GM23338 (cell line): ENCODE measurements around the gene KRT32. TPM values are rescaled to one million over a fixed set of nuclear protein-coding genes. Genes with fewer than 3 reads are reported as not detected.

Experiments
- ATAC-seq: fragments of 200-7000 bp; cut with Tn5 transposase; 3 replicates; pipeline ENCODE4 v1.9.1; 2020
- DNase-seq: peaks from one replicate; pipeline ENCODE4 v3.0.0-alpha.2; 2015; ENCODE audit warnings: low spot score
- H2AFZ ChIP-seq: fragments of 200-600 bp; sonication (generic); 2 replicates; pipeline ENCODE4 v1.8.0; 2016; ENCODE audit warnings: antibody characterized with exemption, mild to moderate bottlenecking, moderate library complexity
- H3F3A ChIP-seq: fragments of 200-600 bp; sonication (generic); replicated peaks from 2 replicates; pipeline ENCODE4 v1.8.0; 2017; ENCODE audit warnings: antibody characterized with exemption, mixed run types, low read depth
- H3K27ac ChIP-seq: fragments of 200-600 bp; sonication (generic); 2 replicates; pipeline ENCODE4 v1.6.1; 2016; ENCODE audit warnings: low read depth
- H3K27me3 ChIP-seq: fragments of 200-600 bp; sonication (generic); 2 replicates; pipeline ENCODE4 v1.8.0; 2016; ENCODE audit warnings: mild to moderate bottlenecking, mixed run types, moderate library complexity; ENCODE audit not compliant: insufficient read depth
- H3K36me3 ChIP-seq: fragments of 200-600 bp; sonication (generic); 2 replicates; pipeline ENCODE4 v1.8.0; 2016; ENCODE audit warnings: mild to moderate bottlenecking; ENCODE audit not compliant: insufficient read depth
- H3K4me1 ChIP-seq: fragments of 200-600 bp; sonication (generic); 2 replicates; pipeline ENCODE4 v1.8.0; 2016; ENCODE audit warnings: mild to moderate bottlenecking, moderate library complexity; ENCODE audit not compliant: insufficient read depth
- H3K4me2 ChIP-seq: fragments of 200-600 bp; sonication (generic); 2 replicates; pipeline ENCODE4 v1.7.1; 2017; ENCODE audit warnings: mixed run types
- H3K4me3 ChIP-seq: fragments of 200-600 bp; sonication (generic); 2 replicates; pipeline ENCODE4 v1.6.1; 2016; ENCODE audit warnings: mixed run types
- H3K79me2 ChIP-seq: fragments of 200-600 bp; sonication (generic); replicated peaks from 2 replicates; pipeline ENCODE4 v1.8.0; 2017; ENCODE audit warnings: mild to moderate bottlenecking; ENCODE audit not compliant: insufficient read depth
- H3K9me2 ChIP-seq: fragments of 200-600 bp; sonication (generic); 2 replicates; pipeline ENCODE4 v1.8.0; 2017; ENCODE audit not compliant: insufficient read depth
- H4K20me1 ChIP-seq: fragments of 200-600 bp; sonication (generic); replicated peaks from 2 replicates; pipeline ENCODE4 v1.8.0; 2017; ENCODE audit warnings: mild to moderate bottlenecking; ENCODE audit not compliant: insufficient read depth
- H3K27ac Mint-ChIP-seq: 2 replicates; pipeline ENCODE4 v1.8.0; 2020; ENCODE audit warnings: inconsistent platforms, mild to moderate bottlenecking, moderate library complexity, mixed read lengths
- H3K27me3 Mint-ChIP-seq: 3 replicates; pipeline ENCODE4 v1.8.0; 2022; ENCODE audit warnings: low read depth, mild to moderate bottlenecking, moderate library complexity, mixed read lengths, inconsistent platforms; ENCODE audit not compliant: insufficient read depth, poor library complexity
- H3K36me3 Mint-ChIP-seq: 3 replicates; pipeline ENCODE4 v1.8.0; 2021; ENCODE audit warnings: low read depth, mild to moderate bottlenecking, inconsistent platforms, moderate library complexity, mixed read lengths
- H3K4me1 Mint-ChIP-seq: 3 replicates; pipeline ENCODE4 v1.8.0; 2020; ENCODE audit warnings: mild to moderate bottlenecking, inconsistent platforms, mixed read lengths
- H3K4me3 Mint-ChIP-seq: 3 replicates; pipeline ENCODE4 v1.8.0; 2021; ENCODE audit warnings: moderate library complexity, mild to moderate bottlenecking, inconsistent platforms, mixed read lengths
- H3K9me3 Mint-ChIP-seq: 3 replicates; pipeline ENCODE4 v1.8.0; 2020; ENCODE audit warnings: moderate library complexity, mild to moderate bottlenecking, inconsistent platforms, mixed read lengths
- CREB1 ChIP-seq: fragments of 250-450 bp; sonication (Bioruptor Pico); IDR thresholded peaks from 2 replicates; pipeline ENCODE4 v1.5.0; 2020; ENCODE audit warnings: low read depth, mild to moderate bottlenecking, moderate library complexity
- ETS1 ChIP-seq: IDR thresholded peaks from 2 replicates; pipeline ENCODE4 v1.6.1; 2016; ENCODE audit warnings: antibody characterized with exemption
- EZH2 ChIP-seq: fragments of 200-600 bp; sonication (generic); IDR thresholded peaks from one replicate; pipeline ENCODE4 v1.8.0; 2017; ENCODE audit warnings: antibody characterized with exemption, mild to moderate bottlenecking, low read depth; ENCODE audit not compliant: unreplicated experiment
- EZH2phosphoT487 ChIP-seq: fragments of 200-600 bp; sonication (generic); IDR thresholded peaks from one replicate; pipeline ENCODE4 v1.8.1; 2018; ENCODE audit warnings: antibody characterized with exemption; ENCODE audit not compliant: unreplicated experiment
- JUNB ChIP-seq: IDR thresholded peaks from one replicate; pipeline ENCODE4 v1.6.1; 2016; ENCODE audit warnings: antibody characterized with exemption; ENCODE audit not compliant: unreplicated experiment
- NANOG ChIP-seq: IDR thresholded peaks from 2 replicates; pipeline ENCODE4 v1.6.1; 2016; ENCODE audit warnings: antibody characterized with exemption, borderline replicate concordance
- POLR2AphosphoS5 ChIP-seq: IDR thresholded peaks from 2 replicates; pipeline ENCODE4 v1.6.1; 2016; ENCODE audit warnings: antibody characterized with exemption, low read depth
- REST ChIP-seq: IDR thresholded peaks from one replicate; pipeline ENCODE4 v1.6.1; 2018; ENCODE audit warnings: antibody characterized with exemption; ENCODE audit not compliant: unreplicated experiment
- STAT1 ChIP-seq: IDR thresholded peaks from one replicate; pipeline ENCODE4 v1.6.1; 2016; ENCODE audit warnings: antibody characterized with exemption; ENCODE audit not compliant: unreplicated experiment
- ZNF114 ChIP-seq: fragments of 250-450 bp; sonication (Bioruptor Pico); IDR thresholded peaks from 2 replicates; pipeline ENCODE4 v1.5.0; 2020; ENCODE audit warnings: mild to moderate bottlenecking, moderate library complexity
- ZNF331 ChIP-seq: fragments of 250-450 bp; sonication (Bioruptor Pico); IDR thresholded peaks from 2 replicates; pipeline ENCODE4 v1.5.0; 2020; ENCODE audit warnings: low read depth, mild to moderate bottlenecking, moderate library complexity
- ZNF462 ChIP-seq: fragments of 250-450 bp; sonication (Bioruptor Pico); IDR thresholded peaks from 2 replicates; pipeline ENCODE4 v1.5.0; 2020; ENCODE audit warnings: mild to moderate bottlenecking, moderate library complexity
- polyA plus RNA-seq: library from polyadenylated mRNA; unstranded; fragments of >200 nt; fragmentation: Nextera tagmentation; extraction: Ambion mirVana; gene quantifications from 2 replicates; pipeline ENCODE4 v1.2.1, GENCODE V29; 2016
- total RNA-seq: library from RNA; depleted of rRNA; stranded (reverse); fragments of >200 nt; shearing (Covaris generic); gene quantifications from 2 replicates; pipeline ENCODE4 v1.2.3, GENCODE V29; 2014
- TF ChIP-seq, protein P1 (sequence below), 2 experiments: fragments of 200-600 bp in 1 of 2; sonication (generic) in 1 of 2; conservative IDR thresholded peaks; 2 replicates each; pipeline versions ENCODE4 v1.5.1 to v1.6.1; 2016 to 2017; ENCODE audit warnings: antibody characterized with exemption in 2 of 2, low read depth in 2 of 2, mild to moderate bottlenecking in 2 of 2, moderate library complexity in 1 of 2

The KRT32 gene
- total and polyA plus RNA-seq, 2 experiments from 2014 or later = not detected

DNA sequence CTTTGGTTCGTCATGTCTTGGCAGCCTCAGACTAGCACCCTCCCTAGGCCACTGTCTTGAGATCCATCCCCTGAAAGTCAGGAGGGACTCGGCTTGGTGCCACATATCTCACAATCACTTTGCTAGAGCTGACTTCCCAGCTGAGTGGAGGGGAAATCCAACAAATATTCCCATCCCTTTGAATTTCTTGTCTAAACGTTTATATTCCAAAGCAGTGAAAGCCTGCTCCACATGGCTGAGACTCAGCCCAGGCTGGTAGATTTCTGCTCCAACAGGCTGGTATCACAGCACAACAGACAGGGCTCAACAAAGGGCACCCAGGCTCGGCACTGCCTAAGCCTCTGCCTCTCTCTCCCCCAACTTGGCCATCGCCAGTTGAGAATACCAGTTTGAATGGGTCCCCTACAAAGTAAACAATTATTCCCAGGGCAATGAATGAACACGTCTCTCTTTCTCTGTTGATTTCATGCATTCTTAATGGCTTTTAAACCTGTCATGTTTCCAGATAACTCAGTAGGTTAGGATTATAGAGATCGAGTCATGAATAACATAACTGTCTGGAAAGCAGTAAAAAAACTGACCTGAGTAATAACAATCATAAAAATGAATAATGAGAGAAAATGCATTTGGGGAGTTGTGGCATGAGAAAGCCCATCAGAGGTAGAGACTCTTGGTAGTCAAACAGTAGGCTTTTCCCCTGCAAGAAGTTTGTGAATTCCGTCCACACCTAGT lies 37.2 kb upstream of the KRT32 start:
- Mint-ChIP-seq H3K9me3 (no peaks in the 10 kb centered on the region), H3K4me3 (no peak overlapping the region), H3K36me3 (no peaks in the 10 kb centered on the region; the same call in 2 of the 3 replicates), H3K27ac (no peak overlapping the region), H3K4me1 (peaks cover 18% of the 10 kb centered on the region), H3K27me3 (peaks cover 3% of the 10 kb centered on the region)
- Histone ChIP-seq H3K36me3 (no peaks in the 10 kb centered on the region), H4K20me1 (no peaks in the 10 kb centered on the region), H3K4me3 (no peak overlapping the region), H3K4me1 (peaks cover 12% of the 10 kb centered on the region), H3K79me2 (no peaks in the 10 kb centered on the region), H2AFZ (no peak overlapping the region), H3K27me3 (no peaks in the 10 kb centered on the region), H3K27ac (no peak overlapping the region), H3K9me2 (no peaks in the 10 kb centered on the region), H3F3A (no peaks in the 10 kb centered on the region), H3K4me2 (no peak overlapping the region)
- ATAC-seq (no peak), DNase-seq (no peak)
- no peak for TF ChIP-seq POLR2AphosphoS5
- TF ChIP-seq EZH2 = no peak
- TF ChIP-seq ETS1 = no peak
- TF ChIP-seq STAT1 = no peak
- no peak for TF ChIP-seq NANOG
- no peak for TF ChIP-seq REST
- no peak for TF ChIP-seq ZNF114 (CRISPR knock-in tag)
- no peak for TF ChIP-seq EZH2phosphoT487
- TF ChIP-seq CREB1 (CRISPR knock-in tag) = no peak
- TF ChIP-seq, protein P1, sequence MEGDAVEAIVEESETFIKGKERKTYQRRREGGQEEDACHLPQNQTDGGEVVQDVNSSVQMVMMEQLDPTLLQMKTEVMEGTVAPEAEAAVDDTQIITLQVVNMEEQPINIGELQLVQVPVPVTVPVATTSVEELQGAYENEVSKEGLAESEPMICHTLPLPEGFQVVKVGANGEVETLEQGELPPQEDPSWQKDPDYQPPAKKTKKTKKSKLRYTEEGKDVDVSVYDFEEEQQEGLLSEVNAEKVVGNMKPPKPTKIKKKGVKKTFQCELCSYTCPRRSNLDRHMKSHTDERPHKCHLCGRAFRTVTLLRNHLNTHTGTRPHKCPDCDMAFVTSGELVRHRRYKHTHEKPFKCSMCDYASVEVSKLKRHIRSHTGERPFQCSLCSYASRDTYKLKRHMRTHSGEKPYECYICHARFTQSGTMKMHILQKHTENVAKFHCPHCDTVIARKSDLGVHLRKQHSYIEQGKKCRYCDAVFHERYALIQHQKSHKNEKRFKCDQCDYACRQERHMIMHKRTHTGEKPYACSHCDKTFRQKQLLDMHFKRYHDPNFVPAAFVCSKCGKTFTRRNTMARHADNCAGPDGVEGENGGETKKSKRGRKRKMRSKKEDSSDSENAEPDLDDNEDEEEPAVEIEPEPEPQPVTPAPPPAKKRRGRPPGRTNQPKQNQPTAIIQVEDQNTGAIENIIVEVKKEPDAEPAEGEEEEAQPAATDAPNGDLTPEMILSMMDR (conservative IDR thresholded peaks at IDR 0.05; ENCODE audit: low read depth in 2 of 2) = no peak
- no peak for TF ChIP-seq ZNF462 (CRISPR knock-in tag)
- TF ChIP-seq ZNF331 (CRISPR knock-in tag) = no peak
- TF ChIP-seq JUNB = no peak
